HT-29 (cell line): ENCODE measurements around the gene CAPNS1. TPM values are rescaled to one million over a fixed set of nuclear protein-coding genes. Genes with fewer than 3 reads are reported as not detected.
"Not testable (repeated sequence)": the region's sequence is repeated elsewhere in the genome, so short reads cannot be mapped to it uniquely, and the experiment has no call there.

ENCODE experiments used
- DNase-seq: peaks from one replicate; pipeline ENCODE4 v3.0.0-alpha.2; 2015; ENCODE audit warnings: low spot score
- total RNA-seq: library from RNA; depleted of rRNA; stranded (reverse); fragments of >200 nt; shearing (Covaris generic); gene quantifications from 2 replicates; pipeline ENCODE4 v1.2.3, GENCODE V29; 2014; rRNA removed

The CAPNS1 gene
- total RNA-seq, 1 experiment from 2014 or later, result 661 TPM

DNA sequence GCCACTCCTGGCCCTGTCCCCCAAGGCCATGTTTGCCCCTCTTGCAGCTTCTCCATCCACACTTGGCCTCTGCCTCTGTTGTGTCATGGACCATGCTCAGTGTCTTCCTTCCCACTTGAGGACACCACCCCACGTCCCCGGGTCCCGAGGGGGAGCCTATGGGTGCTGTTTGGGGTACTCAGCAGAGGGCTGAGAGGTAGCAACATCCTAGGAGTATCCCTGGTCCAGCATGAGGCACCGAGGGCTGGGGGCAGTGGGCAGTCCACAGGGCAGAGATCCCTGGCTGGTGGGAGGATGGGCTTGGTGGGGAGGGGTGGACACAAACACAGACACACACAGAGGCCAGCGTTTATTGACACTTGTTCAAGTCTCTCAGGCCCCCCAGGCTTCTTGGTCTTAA, 10.7 kb downstream of the CAPNS1 start:
- no peak for DNase-seq

DNA sequence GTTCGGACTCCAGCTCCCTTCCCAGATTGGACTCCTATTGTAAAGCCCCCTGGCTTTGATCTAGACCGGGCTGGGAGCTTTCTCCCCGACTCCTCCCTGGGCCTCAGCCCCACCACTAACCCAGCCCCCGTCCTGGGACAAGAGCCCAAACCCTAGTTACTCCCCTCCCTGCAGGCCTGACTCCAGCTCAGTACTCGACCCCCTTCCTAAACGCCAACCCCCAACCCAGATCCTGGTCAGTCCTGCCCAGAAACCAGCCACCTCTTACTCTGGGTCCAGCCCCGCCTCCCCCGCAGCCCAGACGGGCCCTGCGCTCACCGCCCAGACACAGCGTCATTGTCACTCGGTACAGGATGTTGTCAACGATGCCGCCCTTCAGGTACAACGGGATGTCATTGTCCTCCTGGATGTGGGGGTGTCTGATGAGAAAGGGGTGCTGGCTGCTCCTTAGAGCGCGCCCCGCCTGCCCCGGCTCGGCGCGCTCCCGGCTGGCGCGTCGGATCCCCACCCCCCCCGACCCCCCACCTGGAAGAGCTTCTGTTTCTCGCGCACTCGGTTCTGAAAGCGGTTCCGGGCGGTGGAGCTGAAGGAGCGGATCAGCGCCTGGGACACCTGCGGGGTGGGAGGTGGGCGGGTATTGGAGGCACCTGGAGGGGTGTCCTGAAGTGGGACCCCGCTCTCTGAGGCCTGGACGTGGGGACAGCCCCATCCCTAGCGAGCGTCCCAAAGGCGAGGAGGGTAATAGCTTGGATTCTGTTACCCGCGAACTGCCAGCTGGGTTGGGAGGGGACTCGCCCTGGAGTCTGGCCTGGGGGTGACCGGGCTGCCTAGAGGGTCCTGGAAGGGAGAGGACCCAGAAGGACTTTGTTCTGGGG, 11.5 kb downstream of the CAPNS1 start:
- no peak for DNase-seq

DNA sequence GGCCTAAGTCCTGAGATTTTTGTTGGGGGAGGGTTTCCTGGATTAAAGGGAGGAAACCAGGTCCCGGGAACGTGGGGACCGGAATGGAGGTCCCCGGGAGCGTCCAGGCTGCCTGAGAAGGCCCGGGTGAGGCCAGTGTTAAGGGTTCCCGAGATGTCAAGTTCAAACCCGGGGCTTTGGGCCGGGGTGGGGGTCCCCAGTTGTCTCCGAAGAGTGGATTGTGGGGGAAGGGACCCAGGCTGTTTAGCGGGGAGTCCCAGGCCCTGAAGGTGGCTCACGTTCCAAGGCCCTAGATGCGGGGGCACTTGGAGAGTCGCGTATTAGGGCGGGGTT, 12.1 kb downstream of the CAPNS1 start:
- DNase-seq, result no peak

DNA sequence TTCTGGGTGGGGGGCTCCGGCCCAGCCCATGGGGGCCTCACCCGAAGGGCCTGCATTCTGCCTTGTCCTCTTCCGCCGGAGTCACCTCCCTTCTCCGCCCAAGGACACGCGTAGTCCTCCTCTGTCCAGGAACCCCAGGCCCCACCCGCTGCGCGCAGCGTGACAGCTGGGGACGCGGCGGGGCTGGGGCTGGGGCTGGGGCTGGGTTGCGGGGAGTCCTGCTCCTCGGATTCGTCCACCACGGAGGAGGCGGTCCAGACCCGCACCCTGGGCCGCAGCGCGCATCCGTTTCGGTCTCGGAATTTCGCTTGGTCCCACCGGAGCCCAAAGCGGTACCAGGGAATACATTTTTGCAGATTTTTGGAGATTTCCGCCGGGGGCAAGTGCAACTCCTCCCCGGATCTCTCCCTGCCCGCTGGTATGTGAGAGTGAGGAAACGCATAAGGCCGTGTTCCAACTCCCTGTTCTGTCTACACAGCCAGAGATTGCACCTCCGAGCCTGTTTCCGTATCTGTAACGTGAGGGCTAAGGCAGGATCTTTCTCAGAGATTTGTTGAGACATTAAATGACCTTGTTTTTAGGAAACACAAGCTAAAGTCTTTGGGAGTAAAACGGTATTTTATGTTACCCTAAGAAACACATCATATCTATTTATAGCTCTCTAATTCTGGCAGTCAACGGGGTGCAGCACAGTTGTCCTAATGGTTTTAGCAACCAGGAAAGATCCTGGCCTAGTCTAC, 12.7 kb downstream of the CAPNS1 start, which contains the start of gene COX7A1:
Gene COX7A1 (minus strand): TSS at position 96 of the 740 bp plus-strand sequence. CDS start 40 bp downstream, at position 56.
- DNase-seq, result no peak

DNA sequence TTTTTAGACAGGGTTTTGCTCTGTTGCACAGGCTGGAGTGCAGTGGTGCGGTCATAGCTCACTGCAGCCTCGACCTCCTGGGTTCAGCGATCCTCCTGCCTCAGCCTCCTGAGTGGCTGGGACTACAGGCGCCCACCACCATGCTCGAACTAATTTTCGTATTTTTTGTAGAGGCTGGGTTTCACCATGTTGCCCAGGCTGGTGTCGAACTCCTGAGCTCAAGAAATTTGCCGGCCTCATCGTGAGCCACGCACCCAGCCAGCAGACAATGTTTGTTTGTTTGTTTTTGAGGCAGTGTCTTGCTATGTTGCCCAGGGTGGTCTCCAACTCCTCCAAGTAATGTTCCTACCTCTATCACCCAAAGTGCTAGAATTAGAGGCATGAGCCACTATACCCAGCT, 13.3 kb downstream of the CAPNS1 start:
- no peak for DNase-seq

DNA sequence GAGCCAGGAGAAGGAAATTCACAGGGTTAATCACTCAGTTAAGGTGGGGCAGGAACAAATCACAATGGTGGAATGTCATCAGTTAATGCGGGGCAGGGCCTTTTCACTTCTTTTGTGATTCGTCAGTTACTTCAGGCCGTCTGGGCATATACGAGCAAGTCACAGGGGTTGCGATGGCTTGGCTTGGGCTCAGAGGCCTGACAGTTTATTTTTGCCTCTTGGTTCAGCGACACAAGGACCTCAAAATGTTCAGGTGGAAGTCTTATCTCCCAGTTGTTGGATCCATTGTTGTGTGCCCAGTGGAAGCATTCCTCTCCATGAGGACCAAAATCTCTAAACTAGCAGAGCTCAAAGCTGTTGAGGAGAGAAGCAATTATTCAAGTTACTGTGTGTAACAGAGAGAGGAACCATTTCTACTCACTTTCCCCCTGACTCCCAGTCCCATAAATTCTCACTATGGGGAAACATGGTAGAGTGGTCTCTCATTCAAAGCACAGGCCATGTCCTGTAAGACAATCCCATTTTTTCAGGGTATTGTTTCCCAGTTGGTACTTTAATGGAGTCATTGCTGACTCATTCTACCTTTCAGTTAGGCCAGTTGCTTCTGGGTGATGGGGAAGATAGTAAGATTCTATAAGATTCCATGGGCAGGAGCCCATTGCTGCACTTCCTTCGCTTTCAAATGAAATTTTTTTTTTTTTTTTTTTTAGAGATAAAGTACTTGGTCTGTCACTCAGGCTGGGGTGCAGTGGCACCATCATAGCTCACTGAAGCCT, 21.1 kb downstream of the CAPNS1 start:
- DNase-seq, result no peak

DNA sequence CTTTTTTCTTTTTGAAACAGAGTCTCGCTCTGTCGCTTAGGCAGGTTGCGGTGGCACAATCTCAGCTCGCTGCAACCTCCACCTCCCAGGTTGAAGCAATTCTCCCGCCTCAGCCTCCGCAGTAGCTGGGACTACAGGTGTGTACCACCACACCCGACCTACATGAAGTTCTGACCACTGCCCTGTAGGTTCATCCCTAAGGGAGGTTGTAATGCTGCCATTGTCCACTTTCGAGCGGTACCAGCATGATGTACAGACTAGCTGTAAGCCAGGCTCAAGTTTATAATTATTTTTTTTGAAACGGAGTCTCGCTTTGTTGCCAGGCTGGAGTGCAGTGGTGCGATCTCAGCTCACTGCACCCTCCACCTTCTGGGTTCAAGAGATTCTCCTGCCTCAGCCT, 23.9 kb downstream of the CAPNS1 start:
- no peak for DNase-seq

DNA sequence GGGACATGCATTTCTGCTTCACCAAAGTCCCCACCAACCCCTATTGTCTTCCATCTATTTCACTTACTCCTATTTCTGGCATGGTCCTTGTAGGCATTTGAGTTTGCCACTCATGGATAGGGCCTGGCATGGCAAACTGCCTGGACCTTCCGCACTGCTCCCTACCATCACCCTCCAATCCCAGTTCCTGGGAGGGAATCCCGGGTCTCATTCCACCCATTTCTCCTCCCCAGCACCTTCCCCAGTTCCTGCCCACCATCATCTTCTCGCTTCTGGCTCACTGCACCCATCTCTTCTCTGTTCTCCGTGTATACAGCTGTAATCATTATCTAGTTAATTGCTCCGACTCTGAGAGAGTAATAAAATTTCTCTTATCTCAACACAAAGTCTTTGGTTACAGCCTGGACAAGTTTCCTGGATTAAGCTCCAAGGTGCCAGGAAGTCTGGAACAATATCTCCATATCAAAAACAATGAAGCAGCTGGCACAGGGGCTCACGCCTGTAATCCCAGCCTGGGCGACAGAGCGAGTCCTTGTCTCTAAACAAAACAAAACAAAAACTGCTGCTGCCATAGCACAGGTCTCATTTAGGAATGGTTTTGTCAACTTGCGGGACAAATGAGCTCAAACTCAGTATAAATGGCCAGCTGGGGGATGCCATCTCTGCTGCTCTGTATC, 29.4 kb downstream of the CAPNS1 start:
- DNase-seq, result no peak

DNA sequence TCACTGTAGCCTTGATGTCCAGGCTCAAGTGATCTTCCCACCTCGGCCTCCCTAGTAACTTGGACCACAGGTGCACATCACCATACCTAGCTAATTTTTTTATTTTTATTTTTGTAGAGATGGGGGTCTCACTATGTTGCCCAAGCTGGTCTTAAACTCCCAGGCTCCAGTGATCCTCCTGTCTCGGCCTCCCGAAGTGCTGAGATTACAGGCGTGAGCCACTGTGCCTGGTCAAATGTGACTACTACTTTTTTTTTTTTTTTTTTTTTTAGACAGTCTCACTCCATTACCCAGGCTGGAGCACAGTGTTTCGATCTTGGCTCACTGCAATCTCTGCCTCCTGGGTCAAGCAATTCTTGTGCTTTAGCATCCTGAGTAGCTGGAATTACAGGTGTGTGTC, 33.0 kb downstream of the CAPNS1 start:
- DNase-seq, result no peak

DNA sequence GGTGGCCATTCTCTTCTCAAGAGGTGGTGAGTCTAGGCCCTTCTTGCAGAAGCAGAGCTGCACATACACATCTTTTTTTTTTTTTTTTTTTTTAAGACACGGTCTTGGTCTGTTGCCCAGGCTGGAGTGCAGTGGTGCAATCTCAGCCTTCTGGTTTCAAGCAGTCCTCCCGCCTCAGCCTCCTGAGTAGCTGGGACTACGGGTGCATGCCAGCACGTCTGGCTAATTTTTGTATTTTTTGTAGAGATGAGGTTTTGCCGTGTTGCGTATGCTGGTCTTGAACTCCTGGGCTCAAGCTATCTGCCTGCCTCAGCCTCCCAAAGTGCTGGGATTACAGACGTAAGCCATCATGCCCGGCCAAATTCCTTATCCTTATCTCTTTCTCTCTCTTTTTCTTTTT, 34.0 kb downstream of the CAPNS1 start:
- DNase-seq, result not testable (repeated sequence)

DNA sequence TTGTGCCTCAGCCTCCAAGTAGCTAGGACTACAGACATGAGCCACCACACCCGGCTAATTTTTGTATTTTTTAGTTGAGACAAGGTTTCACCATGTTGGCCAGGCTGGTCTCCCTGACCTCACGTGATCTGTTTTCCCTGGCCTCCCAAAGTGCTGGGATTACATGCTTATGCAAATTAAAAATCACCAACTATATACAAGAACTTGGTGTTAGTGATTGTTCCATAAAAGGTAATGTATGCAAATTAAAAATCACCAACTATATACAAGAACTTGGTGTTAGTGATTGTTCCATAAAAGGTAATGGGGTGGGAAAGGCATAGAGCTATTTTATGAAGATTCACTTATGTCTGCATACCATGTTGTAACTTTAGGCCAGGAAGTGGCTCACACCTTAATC, 39.2 kb downstream of the CAPNS1 start:
- DNase-seq, result not testable (repeated sequence)

DNA sequence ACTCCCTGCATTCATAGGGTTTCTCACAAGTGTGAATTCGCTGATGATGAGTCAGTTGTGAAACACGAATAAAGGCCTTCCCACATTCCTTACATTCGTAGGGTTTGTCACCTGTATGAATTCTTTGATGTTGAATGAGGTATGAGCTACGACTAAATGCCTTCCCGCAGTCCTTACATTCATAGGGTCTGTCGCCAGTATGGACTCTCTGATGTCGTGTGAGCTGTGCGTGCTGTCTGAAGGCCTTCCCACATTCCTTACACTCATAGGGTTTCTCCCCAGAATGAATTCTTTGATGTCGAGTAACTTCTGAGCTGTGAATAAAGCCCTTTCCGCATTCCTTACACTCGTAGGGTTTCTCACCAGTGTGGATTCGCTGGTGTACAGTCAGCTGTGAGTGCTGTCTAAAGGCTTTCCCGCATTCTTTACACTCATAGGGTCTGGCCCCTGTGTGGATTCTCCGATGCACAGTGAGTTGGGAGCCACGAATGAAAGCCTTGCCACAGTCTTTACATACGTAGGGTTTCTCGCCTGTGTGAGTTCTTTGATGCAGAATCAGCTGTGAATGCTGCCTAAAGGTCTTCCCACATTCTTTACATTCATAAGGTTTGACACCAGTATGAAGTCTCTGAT, 42.9 kb downstream of the CAPNS1 start:
- no peak for DNase-seq

DNA sequence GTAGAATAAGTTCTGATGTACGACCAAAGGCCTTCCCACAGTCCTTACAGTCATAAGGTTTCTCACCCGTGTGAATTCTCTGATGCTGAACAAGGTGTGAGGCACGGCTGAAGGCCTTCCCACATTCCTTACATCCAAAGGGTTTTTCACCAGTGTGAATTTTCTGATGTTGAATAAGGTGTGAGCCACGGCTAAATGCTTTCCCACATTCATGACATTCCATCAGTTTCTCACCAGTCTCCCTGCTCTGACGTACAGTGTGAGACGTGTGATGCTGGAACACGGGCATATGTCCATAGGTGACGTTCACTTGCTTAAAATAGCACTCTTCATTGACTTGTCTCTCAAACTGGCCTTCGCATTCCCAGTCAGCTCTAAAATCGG, 43.4 kb downstream of the CAPNS1 start:
- no peak for DNase-seq

DNA sequence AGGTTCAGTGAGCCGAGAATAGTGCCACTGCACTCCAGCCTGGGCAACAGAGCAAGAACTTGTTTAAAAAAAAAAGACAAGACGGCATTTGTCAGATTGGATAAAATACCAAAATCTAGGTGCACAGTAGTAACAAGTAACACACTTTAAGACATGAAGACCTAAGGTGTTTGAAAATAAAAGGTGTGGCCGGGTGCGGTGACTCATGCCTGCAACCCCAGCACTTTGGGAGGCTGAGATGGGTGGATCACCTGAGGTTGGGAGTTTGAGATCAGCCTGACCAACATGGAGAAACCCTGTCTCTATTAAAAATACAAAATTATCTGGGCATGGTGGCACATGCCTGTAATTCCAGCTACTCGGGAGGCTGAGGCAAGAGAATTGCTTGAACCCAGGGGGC, 46.9 kb downstream of the CAPNS1 start:
- not testable (repeated sequence) for DNase-seq

DNA sequence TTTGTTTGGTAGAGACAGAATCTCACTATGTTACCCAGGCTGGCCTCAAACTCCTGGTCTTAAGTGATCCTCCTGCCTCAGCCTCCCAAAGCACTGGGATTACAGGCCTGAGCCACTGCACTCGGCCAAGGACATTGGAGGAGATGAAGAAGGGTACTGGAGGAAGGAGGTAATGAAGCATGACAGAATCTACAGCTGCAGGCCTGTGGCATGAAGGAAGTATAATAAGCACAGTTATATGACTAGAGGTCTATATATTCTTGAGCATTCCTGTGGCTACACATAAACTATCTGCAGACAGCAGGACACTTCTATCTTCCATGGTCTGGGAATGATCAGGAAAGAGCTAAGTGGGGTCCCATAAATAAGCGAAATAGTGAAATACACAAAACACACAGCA, 56.4 kb downstream of the CAPNS1 start:
- DNase-seq, result no peak

DNA sequence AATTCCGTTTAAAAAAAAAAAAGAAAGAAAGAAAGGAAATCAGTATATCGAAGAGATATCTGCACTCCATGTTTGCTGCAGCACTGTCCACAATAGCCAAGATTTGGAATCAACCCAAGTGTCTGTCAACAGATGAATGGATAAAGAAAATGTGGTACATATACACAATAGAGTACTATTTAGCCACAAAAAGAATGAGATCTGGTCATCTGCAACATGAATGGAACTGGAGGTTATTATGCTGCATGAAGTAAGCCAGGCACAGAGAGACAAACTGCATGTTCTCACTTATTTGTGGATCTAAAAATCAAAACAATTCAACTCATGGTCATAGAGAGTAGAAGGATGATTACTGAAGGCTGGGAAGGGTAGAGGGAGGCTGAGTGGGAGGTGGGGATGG, 58.3 kb downstream of the CAPNS1 start:
- no peak for DNase-seq

Other genes starting within 250 kb of the CAPNS1 start
- gene NFKBID, start 239.5 kb upstream of the CAPNS1 start, total RNA-seq, result 26.6 and 31.0 TPM in 2 replicates
- 0.47 TPM in 1 of 2 replicates, not detected in the other for gene HCST, start 237.5 kb upstream of the CAPNS1 start, total RNA-seq
- not detected in 2 replicates for gene TYROBP, start 231.8 kb upstream of the CAPNS1 start, total RNA-seq
- 3.0 and 6.5 TPM in 2 replicates for gene LRFN3, start 203.7 kb upstream of the CAPNS1 start, total RNA-seq
- gene SDHAF1, start 144.9 kb upstream of the CAPNS1 start, total RNA-seq, result 70.6 and 70.7 TPM in 2 replicates
- 8.6 and 9.4 TPM in 2 replicates for gene SYNE4, start 131.3 kb upstream of the CAPNS1 start, total RNA-seq
- 90.6 and 124 TPM in 2 replicates for gene ALKBH6, start 125.9 kb upstream of the CAPNS1 start, total RNA-seq
- 0.13 and 0.31 TPM in 2 replicates for gene CLIP3, start 107.2 kb upstream of the CAPNS1 start, total RNA-seq
- gene THAP8, start 85.8 kb upstream of the CAPNS1 start, total RNA-seq, result 4.3 and 7.2 TPM in 2 replicates
- 44.1 and 49.0 TPM in 2 replicates for gene WDR62, start 85.2 kb upstream of the CAPNS1 start, total RNA-seq
- not detected in 2 replicates for gene OVOL3, start 28.9 kb upstream of the CAPNS1 start, total RNA-seq
- gene POLR2I, start 25.2 kb upstream of the CAPNS1 start, total RNA-seq, result 397 and 423 TPM in 2 replicates
- 420 and 425 TPM in 2 replicates for gene TBCB, start 24.6 kb upstream of the CAPNS1 start, total RNA-seq
- gene COX7A1, start 12.4 kb downstream of the CAPNS1 start, total RNA-seq, result not detected in 2 replicates
- gene ZNF565, start 74.6 kb downstream of the CAPNS1 start, total RNA-seq, result 3.3 and 8.0 TPM in 2 replicates
- gene ZNF146, start 75.0 kb downstream of the CAPNS1 start, total RNA-seq, result 41.1 and 50.2 TPM in 2 replicates
- 0.08 TPM in 2 replicates for gene ZFP14, start 239.1 kb downstream of the CAPNS1 start, total RNA-seq